Central memory CD8-positive, alpha-beta T cell (primary cell): ENCODE results near the gene RNF40.
A peak's percentile ranks its signal among the peaks of the same experiment; 100 is the strongest.

Source experiments
- ATAC-seq: fragments of 150-1000 bp; cut with Tn5 transposase; replicated peaks from 2 replicates; pipeline ENCODE4 v1.10.0; 2022; ENCODE audit warnings: mild to moderate bottlenecking, moderate FRiP score, moderate number of reproducible peaks; ENCODE audit not compliant: poor library complexity, severe bottlenecking; ENCODE audit errors: extremely low read depth
- DNase-seq, 2 donors: peaks; one replicate each; pipeline ENCODE4 v3.0.0; 2021; ENCODE audit warnings: low spot score in 2 of 2
- H3K27ac Mint-ChIP-seq: one replicate; pipeline ENCODE4 v1.8.0; 2022; ENCODE audit warnings: low read depth, mild to moderate bottlenecking, moderate library complexity, mixed read lengths
- H3K27me3 Mint-ChIP-seq: one replicate; pipeline ENCODE4 v1.8.0; 2022; ENCODE audit warnings: mixed read lengths
- H3K36me3 Mint-ChIP-seq: one replicate; pipeline ENCODE4 v1.8.0; 2022; ENCODE audit warnings: mild to moderate bottlenecking, moderate library complexity, mixed read lengths; ENCODE audit not compliant: insufficient read depth
- H3K4me1 Mint-ChIP-seq: one replicate; pipeline ENCODE4 v1.8.0; 2022; ENCODE audit warnings: mixed read lengths
- H3K4me3 Mint-ChIP-seq: one replicate; pipeline ENCODE4 v1.8.0; 2022; ENCODE audit warnings: mild to moderate bottlenecking, moderate library complexity, mixed read lengths
- H3K9me3 Mint-ChIP-seq: one replicate; pipeline ENCODE4 v1.8.0; 2022; ENCODE audit warnings: mixed read lengths

Gene RNF40

DNA sequence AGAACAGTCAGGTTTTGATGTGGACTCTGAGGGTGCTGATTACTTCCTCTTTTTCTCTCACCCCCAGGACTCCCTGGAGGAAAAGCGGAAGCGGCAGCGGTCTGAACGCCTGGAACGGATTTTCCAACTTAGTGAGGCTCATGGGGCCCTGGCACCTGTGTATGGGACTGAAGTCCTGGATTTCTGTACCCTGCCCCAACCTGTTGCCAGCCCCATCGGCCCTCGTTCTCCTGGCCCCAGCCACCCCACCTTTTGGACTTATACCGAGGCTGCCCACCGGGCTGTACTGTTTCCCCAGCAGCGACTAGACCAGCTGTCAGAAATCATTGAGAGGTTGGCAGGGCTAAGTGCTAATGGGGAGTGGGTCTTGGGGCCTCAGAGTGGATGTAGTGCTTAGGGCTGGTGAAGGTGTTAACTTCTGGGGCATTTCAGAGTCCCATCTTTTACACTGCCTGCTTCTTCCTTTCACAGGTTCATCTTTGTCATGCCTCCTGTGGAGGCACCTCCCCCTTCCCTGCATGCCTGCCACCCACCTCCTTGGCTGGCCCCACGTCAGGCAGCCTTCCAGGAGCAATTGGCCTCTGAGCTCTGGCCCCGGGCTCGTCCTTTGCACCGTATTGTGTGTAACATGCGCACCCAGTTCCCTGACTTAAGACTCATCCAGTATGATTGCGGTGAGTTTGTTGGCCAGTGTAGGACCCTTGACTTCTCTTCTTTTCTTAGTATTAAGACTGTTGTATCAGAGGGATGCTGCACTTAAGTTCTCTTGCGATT, 33.0 kb upstream of the RNF40 start:
- ATAC-seq (no peak), DNase-seq (no peak)
- H3K4me3 Mint-ChIP-seq, result no peak overlapping the region
- H3K4me1 Mint-ChIP-seq, result peaks cover 6% of the 10 kb centered on the region
- H3K9me3 Mint-ChIP-seq, result no peaks in the 10 kb centered on the region
- peaks cover 65% of the 10 kb centered on the region for H3K36me3 Mint-ChIP-seq
- no peaks in the 10 kb centered on the region for H3K27me3 Mint-ChIP-seq
- peak overlapping the region; percentile 6 for H3K27ac Mint-ChIP-seq

DNA sequence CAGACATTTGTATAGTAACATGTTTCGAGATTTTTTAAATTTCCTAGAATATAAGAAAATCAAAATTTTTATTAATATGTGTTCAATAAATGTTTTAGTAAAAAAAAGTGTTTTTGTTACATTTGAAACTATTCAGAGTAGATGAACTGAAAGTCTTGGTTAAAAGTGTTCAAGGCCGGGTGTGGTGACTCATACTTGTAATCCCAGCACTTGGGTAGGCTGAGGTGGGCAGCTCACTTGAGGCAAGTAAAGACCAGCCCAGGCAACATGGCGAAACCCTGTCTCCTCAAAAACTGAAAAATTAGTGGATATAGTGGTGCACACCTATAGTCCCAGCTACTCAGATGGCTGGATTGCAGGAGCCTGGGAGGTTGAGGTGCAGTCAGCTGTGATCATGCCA, 30.7 kb upstream of the RNF40 start:
- DNase-seq, result no peak
- peaks cover 72% of the 10 kb centered on the region for H3K36me3 Mint-ChIP-seq
- no peaks in the 10 kb centered on the region for H3K9me3 Mint-ChIP-seq
- no peaks in the 10 kb centered on the region for H3K4me1 Mint-ChIP-seq
- no peak for ATAC-seq
- H3K4me3 Mint-ChIP-seq, result no peak overlapping the region
- H3K27ac Mint-ChIP-seq, result no peak overlapping the region
- no peaks in the 10 kb centered on the region for H3K27me3 Mint-ChIP-seq

DNA sequence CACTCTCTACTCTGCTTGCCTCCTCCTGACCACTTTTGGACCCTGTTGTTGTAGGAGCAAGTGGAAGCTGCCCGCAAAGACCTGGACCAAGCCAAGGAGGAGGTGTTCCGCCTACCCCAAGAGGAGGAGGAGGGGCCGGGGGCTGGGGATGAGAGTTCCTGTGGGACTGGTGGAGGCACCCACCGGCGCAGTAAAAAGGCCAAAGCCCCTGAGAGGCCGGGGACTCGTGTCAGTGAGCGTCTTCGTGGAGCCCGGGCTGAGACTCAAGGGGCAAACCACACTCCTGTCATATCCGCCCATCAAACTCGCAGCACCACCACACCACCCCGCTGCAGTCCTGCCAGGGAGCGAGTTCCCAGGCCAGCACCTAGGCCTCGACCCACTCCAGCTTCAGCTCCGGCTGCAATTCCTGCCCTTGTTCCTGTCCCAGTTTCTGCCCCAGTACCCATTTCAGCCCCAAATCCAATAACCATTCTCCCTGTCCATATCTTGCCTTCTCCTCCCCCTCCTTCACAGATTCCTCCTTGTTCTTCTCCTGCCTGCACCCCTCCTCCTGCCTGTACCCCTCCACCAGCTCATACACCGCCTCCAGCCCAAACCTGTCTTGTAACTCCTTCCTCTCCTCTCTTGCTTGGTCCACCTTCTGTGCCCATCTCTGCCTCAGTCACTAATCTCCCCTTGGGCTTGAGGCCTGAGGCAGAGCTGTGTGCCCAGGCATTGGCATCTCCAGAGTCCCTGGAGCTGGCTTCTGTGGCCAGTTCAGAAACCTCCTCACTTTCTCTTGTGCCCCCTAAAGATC, 24.9 kb upstream of the RNF40 start:
- Mint-ChIP-seq H3K36me3 (peaks cover 63% of the 10 kb centered on the region), H3K27ac (no peak overlapping the region), H3K27me3 (no peaks in the 10 kb centered on the region), H3K4me1 (peaks cover 18% of the 10 kb centered on the region), H3K4me3 (no peak overlapping the region), H3K9me3 (no peaks in the 10 kb centered on the region)
- ATAC-seq, result no peak
- DNase-seq, result no peak

DNA sequence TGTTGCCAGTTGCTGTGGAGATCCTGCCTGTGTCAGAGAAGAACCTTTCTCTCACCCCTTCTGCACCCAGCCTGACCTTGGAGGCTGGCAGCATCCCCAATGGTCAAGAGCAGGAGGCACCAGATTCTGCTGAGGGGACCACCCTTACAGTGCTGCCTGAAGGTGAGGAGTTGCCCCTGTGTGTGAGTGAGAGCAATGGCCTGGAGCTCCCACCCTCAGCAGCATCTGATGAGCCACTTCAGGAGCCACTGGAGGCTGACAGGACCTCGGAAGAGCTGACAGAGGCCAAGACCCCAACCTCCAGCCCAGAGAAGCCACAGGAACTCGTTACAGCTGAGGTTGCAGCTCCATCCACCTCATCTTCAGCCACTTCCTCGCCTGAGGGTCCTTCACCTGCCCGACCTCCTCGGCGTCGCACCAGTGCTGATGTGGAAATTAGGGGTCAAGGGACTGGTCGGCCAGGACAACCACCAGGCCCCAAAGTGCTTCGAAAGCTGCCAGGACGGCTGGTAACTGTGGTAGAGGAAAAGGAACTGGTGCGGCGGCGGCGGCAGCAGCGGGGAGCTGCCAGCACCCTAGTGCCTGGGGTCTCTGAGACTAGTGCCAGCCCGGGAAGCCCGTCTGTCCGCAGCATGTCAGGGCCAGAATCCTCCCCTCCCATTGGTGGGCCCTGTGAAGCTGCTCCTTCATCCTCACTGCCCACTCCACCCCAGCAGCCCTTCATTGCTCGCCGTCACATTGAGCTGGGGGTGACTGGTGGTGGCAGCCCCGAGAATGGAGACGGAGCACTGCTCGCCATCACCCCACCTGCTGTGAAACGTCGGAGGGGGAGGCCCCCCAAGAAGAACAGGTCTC, 24.1 kb upstream of the RNF40 start:
- Mint-ChIP-seq H3K4me3 (no peak overlapping the region), H3K27ac (peak overlapping the region; percentile 79), H3K4me1 (peaks cover 18% of the 10 kb centered on the region), H3K27me3 (no peaks in the 10 kb centered on the region), H3K9me3 (no peaks in the 10 kb centered on the region), H3K36me3 (peaks cover 57% of the 10 kb centered on the region)
- DNase-seq (no peak), ATAC-seq (no peak)

DNA sequence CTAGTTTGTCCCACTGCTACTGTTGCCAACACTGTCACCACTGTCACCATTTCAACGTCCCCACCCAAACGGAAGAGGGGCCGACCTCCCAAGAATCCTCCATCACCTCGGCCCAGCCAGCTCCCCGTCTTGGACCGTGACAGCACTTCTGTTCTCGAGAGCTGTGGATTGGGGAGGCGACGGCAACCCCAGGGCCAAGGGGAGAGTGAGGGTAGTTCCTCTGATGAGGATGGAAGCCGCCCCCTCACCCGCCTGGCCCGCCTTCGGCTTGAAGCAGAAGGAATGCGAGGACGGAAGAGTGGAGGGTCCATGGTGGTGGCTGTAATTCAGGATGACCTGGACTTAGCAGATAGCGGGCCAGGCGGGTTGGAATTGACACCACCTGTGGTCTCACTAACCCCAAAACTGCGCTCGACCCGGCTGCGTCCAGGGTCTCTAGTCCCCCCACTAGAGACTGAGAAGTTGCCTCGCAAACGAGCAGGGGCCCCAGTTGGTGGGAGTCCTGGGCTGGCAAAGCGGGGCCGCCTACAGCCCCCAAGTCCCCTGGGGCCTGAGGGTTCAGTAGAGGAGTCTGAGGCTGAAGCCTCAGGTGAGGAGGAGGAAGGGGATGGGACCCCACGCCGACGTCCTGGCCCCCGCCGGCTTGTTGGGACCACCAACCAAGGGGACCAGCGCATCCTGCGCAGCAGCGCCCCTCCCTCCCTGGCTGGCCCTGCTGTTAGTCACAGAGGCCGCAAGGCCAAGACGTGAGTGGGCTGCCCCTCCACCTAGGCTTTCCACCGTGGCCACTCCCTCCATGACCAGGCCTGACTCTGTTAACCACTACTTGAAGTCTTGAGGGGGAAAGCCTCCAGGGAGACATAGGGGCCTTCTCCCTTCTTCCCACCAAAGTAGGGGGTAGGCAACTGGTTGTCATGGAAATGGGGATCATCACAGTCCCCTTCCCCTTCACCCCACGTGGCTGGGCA, 22.9 kb upstream of the RNF40 start:
- ATAC-seq (no peak), DNase-seq (no peak)
- Mint-ChIP-seq H3K27ac (peak overlapping the region; percentile 79), H3K36me3 (peaks cover 50% of the 10 kb centered on the region), H3K4me3 (no peak overlapping the region), H3K27me3 (no peaks in the 10 kb centered on the region), H3K4me1 (peaks cover 18% of the 10 kb centered on the region), H3K9me3 (no peaks in the 10 kb centered on the region)

DNA sequence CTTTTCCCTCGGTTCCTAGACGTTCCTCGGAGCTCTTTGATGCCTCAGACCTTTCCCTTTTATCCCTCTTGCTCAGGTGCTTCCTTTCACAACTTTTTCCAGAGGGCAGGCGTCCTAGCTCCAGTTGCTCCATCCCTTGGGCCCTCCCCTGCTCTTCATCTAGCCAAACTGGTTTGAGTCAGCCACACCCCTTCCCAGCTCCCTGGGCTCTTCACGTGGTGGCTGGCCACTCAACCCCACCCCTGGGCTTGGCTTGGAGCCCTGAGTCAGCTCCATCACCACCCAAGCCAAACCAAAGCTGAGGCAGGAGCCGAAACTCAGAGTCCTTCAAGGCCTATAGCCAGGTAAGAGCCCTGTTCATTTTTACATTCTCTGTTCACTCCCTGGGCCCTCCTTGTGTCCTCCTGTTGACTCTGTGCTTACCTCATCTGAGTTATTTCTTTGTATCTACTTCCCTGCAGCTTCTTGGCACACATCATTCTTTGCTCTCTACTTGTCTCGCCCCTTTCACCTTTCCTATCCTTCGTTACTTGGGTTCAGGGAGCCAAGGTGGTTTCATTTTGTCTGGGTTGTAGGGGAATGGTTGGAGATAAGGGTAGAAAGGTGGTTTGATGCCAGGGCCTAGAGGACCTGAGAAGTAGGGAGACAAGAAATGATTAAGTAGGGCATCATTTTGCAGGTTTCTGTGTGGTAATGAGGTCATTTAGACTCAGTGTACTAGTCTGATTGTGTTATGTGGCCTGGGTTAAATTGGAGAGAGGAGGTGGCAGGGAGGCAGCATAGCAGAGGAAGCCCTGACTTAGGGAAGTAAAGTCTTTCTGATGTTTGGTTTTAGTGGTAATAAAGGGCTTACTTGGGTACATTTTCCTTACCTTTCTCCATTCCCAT, 21.5 kb upstream of the RNF40 start:
- H3K36me3 Mint-ChIP-seq, result peaks cover 39% of the 10 kb centered on the region
- no peak for ATAC-seq
- peaks cover 18% of the 10 kb centered on the region for H3K4me1 Mint-ChIP-seq
- no peak for DNase-seq
- no peaks in the 10 kb centered on the region for H3K27me3 Mint-ChIP-seq
- peak overlapping the region; percentile 3 for H3K27ac Mint-ChIP-seq
- no peak overlapping the region for H3K4me3 Mint-ChIP-seq
- H3K9me3 Mint-ChIP-seq, result no peaks in the 10 kb centered on the region

DNA sequence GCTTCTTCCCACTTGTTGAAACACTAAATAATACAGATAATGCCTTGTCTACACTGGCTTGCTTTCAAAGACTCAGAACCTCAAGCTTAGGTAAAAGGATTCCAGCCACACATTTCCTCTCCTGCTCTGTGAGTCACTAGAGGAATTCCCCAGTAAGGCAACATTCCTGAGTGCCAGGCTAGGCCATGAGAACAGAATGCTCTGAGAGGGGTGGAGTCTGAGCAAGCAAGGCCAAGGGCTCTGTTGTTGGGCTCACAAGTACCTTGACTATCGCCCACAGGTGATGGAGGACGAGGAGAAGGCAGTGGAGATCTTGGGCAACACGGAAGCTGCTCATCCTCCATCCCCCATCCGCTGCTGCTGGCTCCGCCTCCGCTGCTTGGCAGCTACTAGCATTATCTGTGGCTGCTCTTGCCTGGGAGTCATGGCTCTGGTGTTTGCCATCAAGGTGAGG, 20.6 kb upstream of the RNF40 start:
- DNase-seq, result no peak
- peaks cover 30% of the 10 kb centered on the region for H3K36me3 Mint-ChIP-seq

DNA sequence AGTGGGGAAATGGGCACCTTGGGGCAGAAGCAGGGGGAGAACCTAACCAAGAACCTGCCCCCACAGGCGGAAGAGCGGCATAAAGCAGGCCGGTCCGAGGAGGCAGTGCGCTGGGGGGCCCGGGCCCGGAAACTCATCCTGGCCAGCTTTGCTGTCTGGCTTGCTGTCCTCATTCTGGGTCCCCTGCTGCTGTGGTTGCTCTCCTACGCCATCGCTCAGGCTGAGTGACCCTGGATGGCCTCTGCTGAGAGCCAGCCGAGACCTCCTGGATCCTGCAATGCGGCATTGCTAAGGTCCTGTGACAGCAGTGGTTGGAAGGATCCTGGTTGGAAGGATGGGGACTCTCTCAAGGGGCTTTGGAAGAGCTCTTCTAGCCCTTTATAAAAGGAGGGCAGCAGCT, 18.4 kb upstream of the RNF40 start:
- Mint-ChIP-seq H3K4me3 (no peak overlapping the region), H3K9me3 (no peaks in the 10 kb centered on the region), H3K36me3 (peaks cover 28% of the 10 kb centered on the region), H3K4me1 (peaks cover 28% of the 10 kb centered on the region), H3K27ac (no peak overlapping the region), H3K27me3 (no peaks in the 10 kb centered on the region)
- DNase-seq (no peak), ATAC-seq (no peak)

More for the DNA sequence above, 20.6 kb upstream of the RNF40 start:
- no peaks in the 10 kb centered on the region for H3K27me3 Mint-ChIP-seq
- no peaks in the 10 kb centered on the region for H3K9me3 Mint-ChIP-seq
- no peak for ATAC-seq
- no peak overlapping the region for H3K4me3 Mint-ChIP-seq
- H3K4me1 Mint-ChIP-seq, result peaks cover 18% of the 10 kb centered on the region
- peak overlapping the region; percentile 3 for H3K27ac Mint-ChIP-seq

DNA sequence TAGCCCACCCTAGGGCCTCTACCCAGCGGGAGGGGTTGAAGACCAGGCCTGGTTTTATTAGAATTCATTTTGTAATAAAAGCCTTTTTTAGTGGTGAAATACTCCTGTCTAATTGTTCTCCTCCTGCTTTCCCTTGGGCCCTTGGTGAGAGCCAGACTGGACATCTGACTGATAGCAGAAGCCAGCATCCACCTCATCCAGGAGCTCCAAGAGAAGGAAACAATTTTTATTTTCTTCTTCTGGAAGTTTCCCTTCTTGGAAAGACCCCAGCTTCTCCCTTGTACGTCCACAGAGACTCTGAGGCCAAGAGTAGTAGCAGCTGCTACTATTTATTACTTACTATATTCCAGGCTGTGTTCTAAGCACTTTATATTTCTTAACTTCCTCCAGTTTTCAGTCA, 17.9 kb upstream of the RNF40 start:
- Mint-ChIP-seq H3K27ac (no peak overlapping the region), H3K27me3 (no peaks in the 10 kb centered on the region), H3K4me1 (peaks cover 33% of the 10 kb centered on the region), H3K9me3 (no peaks in the 10 kb centered on the region), H3K4me3 (no peak overlapping the region), H3K36me3 (peaks cover 31% of the 10 kb centered on the region)
- DNase-seq (no peak), ATAC-seq (no peak)

DNA sequence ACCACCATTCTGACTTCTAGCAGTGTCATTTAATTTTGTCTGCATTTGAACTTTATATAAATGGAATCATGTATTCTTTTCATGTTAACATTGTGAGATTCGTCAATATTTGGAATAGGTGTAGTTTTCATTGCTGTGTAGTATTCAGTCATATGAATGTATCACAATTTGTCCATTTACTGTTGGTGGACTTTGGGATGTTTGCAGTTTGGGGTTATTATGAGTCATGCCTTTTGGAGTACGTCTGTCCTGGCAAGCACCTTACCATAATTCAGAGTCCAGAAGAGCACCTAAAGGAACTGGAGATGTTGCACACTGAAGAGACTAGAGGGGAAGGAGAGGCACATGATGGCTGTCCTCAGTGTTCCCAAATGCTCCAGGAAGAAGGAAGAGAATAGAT, 17.0 kb upstream of the RNF40 start:
- H3K4me1 Mint-ChIP-seq, result peaks cover 42% of the 10 kb centered on the region
- no peak overlapping the region for H3K4me3 Mint-ChIP-seq
- no peak for ATAC-seq
- no peaks in the 10 kb centered on the region for H3K9me3 Mint-ChIP-seq
- peak overlapping the region; percentile 2 for H3K27ac Mint-ChIP-seq
- H3K36me3 Mint-ChIP-seq, result peaks cover 31% of the 10 kb centered on the region
- H3K27me3 Mint-ChIP-seq, result no peaks in the 10 kb centered on the region
- DNase-seq, result no peak

DNA sequence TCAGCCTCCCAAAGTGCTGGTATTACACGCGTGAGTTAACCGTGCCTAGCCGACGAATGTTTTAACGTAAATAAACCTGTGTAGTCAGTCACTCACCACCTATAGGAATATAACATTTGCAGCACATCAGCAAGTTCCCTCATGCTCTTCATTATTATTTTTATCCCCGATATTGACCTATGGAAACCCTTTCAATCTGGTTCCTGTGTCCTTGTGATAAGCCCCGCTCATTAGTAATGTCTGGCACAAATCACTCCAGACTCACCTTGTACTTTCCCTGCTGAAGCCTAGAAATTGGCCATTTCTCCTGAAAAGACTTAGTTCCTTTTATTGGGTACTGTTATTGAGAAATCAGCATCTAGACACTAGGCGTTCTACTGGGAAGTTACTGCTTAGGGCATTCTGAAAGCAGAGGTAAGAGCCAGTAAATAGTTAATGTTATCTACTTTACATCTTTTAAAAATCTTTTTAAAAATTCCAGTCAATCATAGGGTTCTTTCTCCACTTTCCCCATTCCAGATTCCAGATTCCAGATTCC, 15.4 kb upstream of the RNF40 start:
- H3K4me3 Mint-ChIP-seq, result no peak overlapping the region
- no peak for DNase-seq
- no peaks in the 10 kb centered on the region for H3K9me3 Mint-ChIP-seq
- peaks cover 40% of the 10 kb centered on the region for H3K4me1 Mint-ChIP-seq
- no peaks in the 10 kb centered on the region for H3K27me3 Mint-ChIP-seq
- ATAC-seq, result no peak
- peaks cover 30% of the 10 kb centered on the region for H3K36me3 Mint-ChIP-seq
- no peak overlapping the region for H3K27ac Mint-ChIP-seq
